Esophagus squamous epithelium (tissue), 5 donors: Measurements from ENCODE around the gene SLC12A7. TPM values are rescaled to one million over a fixed set of nuclear protein-coding genes. Genes with fewer than 3 reads are reported as not detected.
"Not testable (repeated sequence)": the region's sequence is repeated elsewhere in the genome, so short reads cannot be mapped to it uniquely, and the experiment has no call there.

Experiments used
- DNase-seq: peaks from one replicate; lab custom pipeline; 2025; lab: John Stamatoyannopoulos, UW
- H3K27ac ChIP-seq, 4 donors: fragments of 200-600 bp; sonication (generic); one replicate each; pipeline ENCODE4 v1.5.1; 2016 to 2019; ENCODE audit warnings: mild to moderate bottlenecking in 1 of 4
- H3K27me3 ChIP-seq, 4 donors: fragments of 200-600 bp; sonication (generic); 1 replicate in 3 of 4; 2 replicates in 1 of 4; pipeline versions ENCODE4 v1.5.1 to v1.6.0; 2017 to 2021; ENCODE audit warnings: antibody characterized with exemption in 1 of 4
- H3K36me3 ChIP-seq, 3 donors: fragments of 200-600 bp; sonication (generic); one replicate each; pipeline ENCODE4 v1.5.1; 2016 to 2019
- H3K4me1 ChIP-seq, 3 donors: fragments of 200-600 bp; sonication (generic); one replicate each; pipeline ENCODE4 v1.5.1; 2017 to 2019
- H3K4me3 ChIP-seq, 4 donors: fragments of 200-600 bp; sonication (generic); 1 replicate in 3 of 4; 2 replicates in 1 of 4; pipeline ENCODE4 v1.5.1; 2016 to 2019; ENCODE audit warnings: mild to moderate bottlenecking in 2 of 4, moderate library complexity in 1 of 4
- H3K9me3 ChIP-seq, 3 donors: fragments of 200-600 bp; sonication (generic); one replicate each; pipeline ENCODE4 v1.5.1; 2016 to 2019
- CTCF ChIP-seq, 6 experiments: fragments of 450-650 bp in 4 of 6; fragments of 200-600 bp in 2 of 6; sonication (generic) in 2 of 6; IDR thresholded peaks; one replicate each; pipeline ENCODE4 v1.5.1; 2016 to 2019; ENCODE audit warnings: antibody characterized with exemption in 6 of 6, mild to moderate bottlenecking in 4 of 6, moderate library complexity in 4 of 6
- POLR2A ChIP-seq, 4 donors: fragments of 450-650 bp; IDR thresholded peaks; one replicate each; pipeline ENCODE4 v1.6.1; 2017; ENCODE audit warnings: antibody characterized with exemption in 4 of 4, mild to moderate bottlenecking in 4 of 4, moderate library complexity in 3 of 4
- WGBS, 2 donors: methylation state at CpG; one replicate each; pipeline ENCODE4 v1.1.5; 2018; 5-methylcytosine and 5-hydroxymethylcytosine counted together
- intact Hi-C: fragments of 100-400 bp; cut with DNase I; formaldehyde crosslinking; loops from one replicate; pipeline ENCODE4 v1.15.0; 2022
- total RNA-seq, 4 donors: library from RNA; depleted of rRNA; stranded (reverse); fragments of >200 nt; gene quantifications; one replicate each; pipeline ENCODE4 v1.1.0, GENCODE V29; 2016
- donor health status: DM: yes; HTN: yes; CAD: no.

Gene SLC12A7
- total RNA-seq, 4 donors from 2014 or later = 4.5 to 13.4 (median 6.6) TPM

- Histone ChIP-seq H3K27ac (no peak overlapping the region), H3K9me3 (no peaks in the 10 kb centered on the region), H3K36me3 (peaks cover 0 to 72% (median 6%) of the 10 kb centered on the region in 3 donors), H3K27me3 (no peaks in the 10 kb centered on the region), H3K4me1 (no peaks in the 10 kb centered on the region), H3K4me3 (no peak overlapping the region)
- no peak for DNase-seq
- TF ChIP-seq CTCF (IDR thresholded peaks at IDR 0.05) (no peak), POLR2A (IDR thresholded peaks at IDR 0.05) (no peak)
- 84 to 87% methylated on average over 41 to 43 of the region's 49 CpGs for WGBS, 2 donors
- intact Hi-C loops = no loop called here
Observed at GRCh38 chr5:1064383-1065142, 47.3 kb downstream of the SLC12A7 start.

DNA sequence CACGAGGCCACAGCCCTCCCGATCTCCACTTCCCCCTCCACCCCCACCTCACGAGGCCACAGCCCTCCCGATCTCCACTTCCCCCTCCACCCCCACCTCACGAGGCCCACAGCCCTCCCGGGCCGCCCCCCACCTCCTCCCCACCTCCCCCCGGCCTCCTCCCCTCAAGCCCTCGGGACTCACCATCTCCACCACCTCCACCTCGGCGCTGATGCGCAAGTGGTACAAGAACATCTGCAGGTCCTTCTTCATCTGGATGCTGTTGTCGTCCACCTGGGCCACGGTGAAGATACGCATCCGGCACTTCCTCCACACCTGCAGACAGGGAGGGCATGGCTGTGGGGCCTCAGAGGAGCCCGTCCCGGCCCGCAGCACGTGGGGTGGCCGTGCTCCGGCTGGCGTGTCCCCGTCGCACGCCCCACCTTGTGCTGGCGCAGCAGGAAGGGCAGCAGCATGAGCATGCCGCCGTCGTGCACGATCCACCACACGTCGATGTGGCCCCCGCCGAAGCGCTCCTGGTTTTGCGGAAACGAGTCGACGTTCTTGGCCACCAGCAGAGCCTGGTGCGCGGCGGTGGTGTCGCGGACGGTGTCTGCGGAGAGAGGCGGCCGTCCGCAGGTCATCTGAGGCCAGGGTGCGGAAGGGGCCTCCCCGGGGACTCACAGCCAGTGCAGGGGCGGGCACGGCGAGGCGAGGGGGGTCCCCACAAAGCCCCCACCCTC is 48.0 kb downstream of the SLC12A7 start:
- no peak overlapping the region for H3K4me3 ChIP-seq
- H3K27me3 ChIP-seq = no peaks in the 10 kb centered on the region
- WGBS, 2 donors = 82 to 91% methylated on average over 15 to 18 of the region's 56 CpGs
- no peaks in the 10 kb centered on the region for H3K9me3 ChIP-seq
- DNase-seq = no peak
- intact Hi-C loops = no loop called here
- no peak for TF ChIP-seq POLR2A (IDR thresholded peaks at IDR 0.05)
- no peak for TF ChIP-seq CTCF (IDR thresholded peaks at IDR 0.05)
- H3K4me1 ChIP-seq = no peaks in the 10 kb centered on the region
- peaks cover 0 to 72% (median 6%) of the 10 kb centered on the region in 3 donors for H3K36me3 ChIP-seq
- H3K27ac ChIP-seq = no peak overlapping the region

DNA sequence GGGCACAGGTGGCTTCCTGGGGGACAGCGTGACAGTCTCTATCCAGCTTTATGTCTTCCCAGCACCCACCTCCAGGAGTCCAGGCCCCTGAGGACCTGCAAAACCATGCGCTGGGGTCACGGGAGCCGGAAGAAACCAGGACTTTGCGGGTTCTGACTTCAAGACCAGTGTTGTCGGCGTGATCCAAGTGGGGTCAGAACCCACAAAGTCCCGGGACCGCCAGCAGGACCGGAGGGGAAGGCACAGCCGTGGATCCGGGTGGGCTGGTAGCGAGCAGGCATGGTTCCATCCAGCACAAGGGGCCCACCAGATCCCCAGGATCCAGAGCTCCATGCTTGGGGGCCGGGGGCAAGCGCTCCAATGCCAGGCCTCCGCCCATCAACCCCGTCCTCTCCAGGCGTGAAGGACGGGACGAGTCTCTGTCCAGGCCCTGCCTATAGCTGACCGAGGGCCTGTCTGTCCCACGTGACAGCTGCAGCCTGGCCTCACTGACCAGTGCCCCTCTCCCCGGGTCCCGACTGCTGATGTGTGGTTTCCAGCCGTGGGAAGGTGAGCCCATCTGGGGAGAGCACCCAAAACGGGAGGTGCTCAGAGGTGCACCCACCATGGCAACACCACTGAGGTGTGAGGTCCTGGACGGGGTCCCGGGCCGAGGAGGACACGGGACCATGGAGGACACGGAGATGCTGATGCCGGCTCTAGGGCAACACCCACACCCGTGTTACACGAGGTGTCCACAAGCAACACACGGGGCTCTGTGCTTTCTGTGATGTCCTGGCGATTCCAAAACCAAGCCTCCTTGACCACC is 48.9 kb downstream of the SLC12A7 start:
- no peak overlapping the region for H3K4me3 ChIP-seq
- no peaks in the 10 kb centered on the region for H3K27me3 ChIP-seq
- no peak overlapping the region for H3K27ac ChIP-seq
- TF ChIP-seq CTCF (IDR thresholded peaks at IDR 0.05) (no peak), POLR2A (IDR thresholded peaks at IDR 0.05) (no peak)
- no peaks in the 10 kb centered on the region for H3K9me3 ChIP-seq
- intact Hi-C loops = no loop called here
- DNase-seq = no peak
- WGBS, 2 donors = no CpG with 5 or more reads among the region's 36 CpGs
- no peaks in the 10 kb centered on the region for H3K4me1 ChIP-seq
- H3K36me3 ChIP-seq = peaks cover 0 to 77% (median 6%) of the 10 kb centered on the region in 3 donors

DNA sequence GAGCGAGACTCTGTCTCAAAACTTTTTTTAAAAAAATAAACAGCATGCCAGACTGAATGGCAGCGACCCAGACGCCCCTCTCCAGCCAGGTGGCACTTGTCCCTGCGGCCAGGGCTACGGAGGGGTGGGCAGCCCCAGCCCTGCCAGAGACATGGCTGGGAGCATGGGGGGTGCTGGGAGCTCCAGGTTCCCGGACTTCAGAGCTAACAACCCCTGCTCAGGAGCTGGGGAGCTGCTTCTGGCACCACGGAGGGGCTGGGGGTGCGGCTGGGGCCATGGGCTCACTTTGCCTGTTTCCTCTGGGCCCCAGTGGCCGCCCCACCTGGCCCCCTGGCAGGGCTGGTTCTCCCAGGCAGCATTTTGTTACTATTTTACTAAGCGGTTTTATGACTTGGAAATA is 49.9 kb downstream of the SLC12A7 start:
- intact Hi-C loops = no loop called here
- TF ChIP-seq POLR2A (IDR thresholded peaks at IDR 0.05) (no peak), CTCF (IDR thresholded peaks at IDR 0.05) (no peak)
- Histone ChIP-seq H3K27ac (no peak overlapping the region), H3K4me3 (no peak overlapping the region), H3K36me3 (peaks cover 0 to 77% (median 6%) of the 10 kb centered on the region in 3 donors), H3K4me1 (no peaks in the 10 kb centered on the region), H3K27me3 (no peaks in the 10 kb centered on the region), H3K9me3 (no peaks in the 10 kb centered on the region)
- 76 to 86% methylated on average over 6 to 9 of the region's 10 CpGs for WGBS, 2 donors
- DNase-seq = no peak

DNA sequence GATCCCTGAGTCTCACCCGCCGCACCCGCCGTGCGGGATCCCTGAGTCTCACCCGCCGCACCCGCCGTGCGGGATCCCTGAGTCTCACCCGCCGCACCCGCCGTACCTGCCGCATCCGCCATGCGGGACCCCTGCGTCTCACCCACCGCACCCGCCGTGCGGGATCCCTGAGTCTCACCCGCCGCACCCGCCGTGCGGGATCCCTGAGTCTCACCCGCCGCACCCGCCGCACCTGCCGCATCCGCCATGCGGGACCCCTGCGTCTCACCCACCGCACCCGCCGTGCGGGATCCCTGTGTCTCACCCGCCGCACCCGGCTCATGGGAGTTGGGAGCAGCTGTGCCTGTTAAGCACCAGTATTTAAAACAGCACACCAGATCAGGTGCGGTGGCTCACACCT is 50.6 kb downstream of the SLC12A7 start:
- intact Hi-C loops, H3K4me3 ChIP-seq, H3K9me3 ChIP-seq, H3K27ac ChIP-seq, DNase-seq, H3K4me1 ChIP-seq, H3K27me3 ChIP-seq: not testable (repeated sequence)
- 100% methylated on average over 1 of the region's 43 CpGs; no CpG with 5 or more reads in 1 of the 2 donors for WGBS, 2 donors
- H3K36me3 ChIP-seq = peaks cover 0 to 79% (median 6%) of the 10 kb centered on the region in 3 donors
